Measurements from ENCODE around the gene LIPG.
"Not testable (repeated sequence)": the region's sequence is repeated elsewhere in the genome, so short reads cannot be mapped to it uniquely, and the experiment has no call there.

The LIPG gene

DNA sequence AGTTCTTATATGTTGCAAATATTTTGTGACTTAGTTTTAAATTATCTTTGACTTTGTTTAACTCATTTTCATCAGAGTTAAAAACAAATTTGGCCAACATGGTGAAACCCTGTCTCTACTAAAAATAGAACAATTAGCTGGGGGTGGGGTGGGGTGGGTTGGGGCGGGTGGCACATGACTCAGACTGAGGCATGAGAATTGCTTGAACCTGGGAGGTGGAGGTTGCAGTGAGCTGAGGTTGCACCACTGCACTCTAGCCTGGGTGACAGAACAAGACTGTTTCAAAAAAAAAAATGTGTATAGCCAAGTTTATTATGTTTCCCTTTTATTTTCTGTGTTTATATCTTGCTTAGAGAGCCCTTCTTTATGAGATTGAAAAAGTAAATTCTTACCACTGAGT lies 14.2 kb upstream of the LIPG start:
- no peak for DNase-seq

- no peak for DNase-seq
Observed at GRCh38 chr18:49548229-49548636, 13.6 kb upstream of the LIPG start.

- no peak for DNase-seq
Observed at GRCh38 chr18:49550621-49551339, 11.1 kb upstream of the LIPG start.

DNA sequence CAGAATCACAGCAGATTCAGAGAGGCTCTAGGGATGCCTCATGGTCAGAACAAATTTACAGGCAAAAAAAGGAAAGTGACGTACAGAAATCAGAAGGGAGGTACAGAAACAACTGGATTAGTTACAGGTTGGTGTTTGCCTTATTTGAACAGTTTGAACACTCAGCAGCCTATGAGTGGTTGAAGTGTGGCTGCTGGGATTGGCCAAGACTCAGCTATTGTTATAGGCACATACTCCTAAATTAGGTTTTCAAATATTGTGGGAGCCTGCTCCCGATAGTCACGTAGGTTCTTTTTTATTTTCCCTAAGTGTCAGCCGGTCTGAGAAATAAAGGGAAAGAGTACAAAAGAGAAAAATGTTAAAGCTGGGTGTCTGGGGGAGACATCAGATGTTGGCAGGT lies 8.9 kb upstream of the LIPG start:
- no peak for DNase-seq

DNA sequence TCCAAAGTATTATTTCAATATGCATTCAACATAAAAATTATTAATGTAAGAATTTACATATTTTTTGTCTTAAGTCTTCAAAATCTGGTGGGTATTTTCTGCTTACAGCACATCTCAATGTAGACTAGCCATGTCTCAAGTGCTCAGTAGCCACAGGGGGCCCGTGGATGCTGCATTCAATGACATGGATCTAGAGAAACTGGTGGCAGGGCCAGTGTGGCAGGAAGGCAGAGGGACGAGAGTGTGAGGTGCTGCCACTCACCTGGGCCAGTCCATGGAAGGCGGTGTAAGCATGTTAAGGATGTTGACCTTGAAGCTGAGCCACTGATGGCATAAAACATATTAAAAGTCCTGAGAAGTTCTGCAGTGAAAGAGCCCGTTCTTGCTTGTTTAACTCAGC lies 6.2 kb upstream of the LIPG start:
- no peak for DNase-seq

GRCh38 chr18:49558356-49558755 lies 3.5 kb upstream of the LIPG start:
- DNase-seq = no peak

DNA sequence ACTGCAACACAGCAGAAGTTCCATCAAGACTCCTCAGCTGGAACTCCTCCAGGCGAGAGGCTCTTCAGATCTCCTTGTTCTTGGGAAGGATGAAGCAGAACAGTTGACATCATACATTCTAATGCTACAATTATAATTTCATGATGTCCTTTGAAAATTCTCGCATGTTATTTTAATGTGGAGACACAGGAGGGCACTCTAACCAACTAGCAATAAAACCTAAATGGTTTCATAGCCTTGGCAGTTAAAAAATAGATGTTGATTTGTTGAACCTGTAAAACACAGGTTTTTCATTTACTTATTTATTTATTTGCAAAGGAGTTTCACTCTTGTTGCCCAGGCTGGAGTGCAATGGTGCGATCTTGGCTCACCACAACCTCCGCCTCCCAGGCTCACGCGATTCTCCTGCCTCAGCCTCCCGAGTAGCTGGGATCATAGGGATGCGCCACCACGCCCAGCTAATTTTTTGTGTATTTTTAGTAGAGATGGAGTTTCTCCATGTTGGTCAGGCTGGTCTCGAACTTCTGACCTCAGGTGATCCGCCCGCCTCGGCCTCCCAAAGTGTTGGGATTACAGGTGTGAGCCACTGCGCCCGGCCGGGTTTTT lies 2.4 kb upstream of the LIPG start:
- not testable (repeated sequence) for DNase-seq

GRCh38 chr18:49560277-49560623 lies 1.6 kb upstream of the LIPG start:
- DNase-seq = no peak

DNA sequence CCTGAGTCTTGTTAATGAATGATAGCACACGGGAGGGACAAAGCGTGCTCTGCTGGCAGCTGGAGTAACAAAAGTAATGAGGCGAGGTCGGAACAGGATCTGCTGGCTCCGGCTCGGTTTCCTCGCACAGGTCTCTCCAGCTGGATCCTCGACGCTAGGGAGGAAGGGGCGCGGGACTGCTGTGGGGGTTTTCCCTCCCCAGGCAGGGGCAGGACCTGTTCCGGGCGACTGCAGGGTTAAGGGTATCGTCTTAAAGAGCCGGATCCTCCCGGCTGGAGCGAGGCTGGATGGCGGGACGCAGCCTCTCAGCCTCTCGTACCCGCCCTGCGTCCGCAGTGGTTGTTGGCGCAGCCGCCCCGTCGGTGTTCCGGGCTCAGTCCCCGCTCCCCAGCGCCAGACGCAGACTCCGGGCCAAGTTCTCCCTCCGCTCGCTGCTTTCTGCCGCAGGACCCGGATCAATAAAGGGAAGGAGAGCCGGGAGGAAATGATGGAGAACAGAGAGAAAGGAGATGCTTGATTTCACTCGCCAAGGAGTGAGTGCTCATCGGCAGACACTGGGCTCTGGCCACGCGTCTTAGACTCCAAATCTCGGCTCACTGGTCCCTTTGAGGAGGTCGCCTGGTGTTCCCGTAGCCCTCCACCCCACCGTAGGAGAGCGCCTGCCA lies 1.1 kb upstream of the LIPG start:
- no peak for DNase-seq

- no peak for DNase-seq
Observed at GRCh38 chr18:49562481-49563129, 748 bp downstream of the LIPG start.

- no peak for DNase-seq
Observed at GRCh38 chr18:49563130-49563540, 1.3 kb downstream of the LIPG start.

DNA sequence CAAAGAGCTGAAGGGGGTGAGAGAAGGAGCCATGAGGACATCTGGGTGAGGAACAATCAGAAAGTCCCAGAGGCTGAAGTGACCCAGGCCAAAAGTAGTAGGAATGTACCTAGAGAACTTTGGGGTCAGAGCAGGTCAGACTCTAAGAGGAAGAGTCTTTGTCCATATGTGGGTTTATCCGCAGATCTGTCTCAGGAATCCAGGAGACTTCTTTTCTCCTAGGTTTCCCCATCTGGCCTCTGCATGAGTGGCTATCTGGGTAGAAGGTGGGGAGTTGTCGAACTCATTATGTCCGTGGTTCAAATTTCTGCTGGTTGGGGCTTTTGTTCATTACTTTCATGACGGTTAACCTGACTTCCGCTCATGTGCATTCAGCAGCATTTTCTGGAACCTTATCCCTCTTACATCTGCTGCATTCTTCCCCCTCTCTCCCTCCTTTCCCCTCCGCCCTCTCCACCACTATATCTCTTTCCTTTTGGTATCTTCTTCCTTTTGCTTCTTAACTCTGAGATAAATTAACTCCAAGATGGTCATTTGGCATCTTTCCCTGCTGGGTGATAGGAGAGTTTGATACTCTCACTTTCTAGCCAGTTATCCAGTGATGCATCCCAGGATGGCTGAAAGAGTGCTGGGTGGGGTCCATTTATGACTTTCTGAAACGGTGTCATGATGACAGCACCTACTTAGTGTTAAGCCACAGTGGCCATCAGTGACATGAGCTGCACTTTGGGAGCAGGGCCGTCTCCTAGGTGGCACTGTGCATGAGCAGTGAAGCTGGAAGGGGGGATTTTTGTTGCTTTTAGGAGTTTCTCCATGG lies 2.1 kb downstream of the LIPG start:
- no peak for DNase-seq

- no peak for DNase-seq
Observed at GRCh38 chr18:49564518-49564834, 2.6 kb downstream of the LIPG start.

- DNase-seq = no peak
Observed at GRCh38 chr18:49565101-49565500, 3.2 kb downstream of the LIPG start.

DNA sequence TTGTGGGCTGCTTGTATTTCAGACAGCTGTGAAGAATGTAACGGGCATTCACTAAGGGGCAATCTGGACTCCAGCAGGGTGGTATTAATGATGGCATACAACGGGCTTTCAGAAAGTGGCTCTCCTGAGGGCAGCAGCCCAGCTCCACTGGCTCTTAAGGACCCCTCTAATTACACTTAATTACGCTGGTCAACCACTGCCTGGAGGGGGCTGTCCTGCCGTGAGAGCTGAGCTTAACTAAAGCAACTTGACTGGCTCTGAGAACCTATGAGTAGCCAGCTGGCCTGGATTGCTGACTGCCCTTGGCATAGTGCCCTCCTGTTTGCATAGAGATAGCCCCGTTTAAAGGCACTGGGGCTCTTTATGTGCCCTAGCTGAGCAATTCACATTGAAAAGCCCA lies 3.8 kb downstream of the LIPG start:
- DNase-seq = no peak

- DNase-seq = no peak
Observed at GRCh38 chr18:49566217-49566770, 4.4 kb downstream of the LIPG start.

DNA sequence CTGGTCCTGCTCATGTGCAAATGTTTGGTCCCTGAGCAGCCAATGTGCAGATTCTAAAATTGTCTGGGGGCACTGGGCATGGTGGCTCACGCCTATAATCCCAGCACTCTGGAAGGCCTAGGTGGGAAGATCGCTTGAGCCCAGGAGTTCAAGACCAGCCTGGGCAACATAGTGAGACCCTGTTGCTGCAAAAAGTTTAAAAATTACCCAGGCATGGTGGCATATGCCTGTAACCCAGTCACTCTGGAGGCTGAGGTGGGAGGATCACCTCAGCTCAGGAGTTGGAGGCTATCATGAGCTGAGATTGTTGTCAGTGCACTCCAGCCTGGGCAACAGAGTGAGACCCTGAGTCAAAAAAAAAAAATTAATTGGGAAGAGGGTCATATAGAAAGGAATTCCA lies 5.1 kb downstream of the LIPG start:
- no peak for DNase-seq

DNA sequence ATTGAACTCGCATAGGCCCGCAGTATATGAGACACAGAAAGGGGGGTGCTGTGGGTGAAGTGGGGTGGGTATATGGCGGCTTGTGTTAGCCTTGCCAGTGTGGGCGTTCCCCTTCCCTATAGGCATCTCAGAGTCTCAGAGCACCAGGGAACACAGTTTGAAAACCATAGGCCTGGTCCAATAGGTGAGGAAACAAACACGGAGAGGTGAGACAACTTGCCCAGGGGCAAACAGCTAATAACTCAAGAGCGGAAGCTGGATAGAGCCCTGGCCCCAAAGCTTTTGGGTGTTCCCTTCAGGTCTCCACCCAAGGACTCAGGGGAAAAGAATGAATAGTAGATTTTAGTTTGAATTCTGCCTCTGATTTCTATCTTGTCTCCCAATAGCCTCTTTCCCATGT lies 7.9 kb downstream of the LIPG start:
- no peak for DNase-seq

GRCh38 chr18:49570836-49571235 lies 9.0 kb downstream of the LIPG start:
- no peak for DNase-seq

DNA sequence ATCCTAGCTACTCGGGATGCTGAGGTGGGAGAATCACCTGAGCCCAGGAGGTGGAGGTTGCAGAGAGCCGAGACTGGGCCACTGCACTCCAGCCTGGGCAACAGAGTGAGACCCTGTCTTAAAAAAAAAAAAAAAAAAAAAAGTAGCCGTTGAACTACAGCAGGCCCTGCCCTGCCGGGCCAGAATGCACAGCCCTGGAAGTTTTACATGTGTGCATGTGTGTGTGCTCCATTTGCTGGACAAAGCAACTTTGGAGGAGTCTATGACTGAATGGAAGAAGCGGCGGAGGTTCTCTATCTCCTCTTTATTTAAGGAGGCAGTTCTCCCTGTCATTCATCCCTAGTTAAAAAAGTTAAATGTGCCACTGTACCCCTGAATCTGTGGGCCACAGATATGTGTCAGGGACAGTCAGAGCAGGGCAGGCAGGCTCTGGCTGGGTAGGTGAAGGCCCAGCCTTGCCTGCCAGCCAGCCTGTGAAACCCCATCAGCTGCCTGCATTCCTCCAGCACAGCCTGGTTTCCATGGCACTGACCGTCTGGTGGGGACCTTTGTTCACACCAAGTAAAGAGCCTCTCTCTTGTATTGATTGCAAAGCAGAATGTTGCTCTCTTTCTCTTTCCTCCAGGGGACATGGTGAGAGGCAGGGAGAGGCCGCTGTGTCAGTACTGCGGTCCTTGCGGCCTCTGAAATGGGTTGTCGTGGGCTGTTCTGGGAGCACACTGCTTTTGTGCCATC lies 10.9 kb downstream of the LIPG start:
- DNase-seq = no peak

DNA sequence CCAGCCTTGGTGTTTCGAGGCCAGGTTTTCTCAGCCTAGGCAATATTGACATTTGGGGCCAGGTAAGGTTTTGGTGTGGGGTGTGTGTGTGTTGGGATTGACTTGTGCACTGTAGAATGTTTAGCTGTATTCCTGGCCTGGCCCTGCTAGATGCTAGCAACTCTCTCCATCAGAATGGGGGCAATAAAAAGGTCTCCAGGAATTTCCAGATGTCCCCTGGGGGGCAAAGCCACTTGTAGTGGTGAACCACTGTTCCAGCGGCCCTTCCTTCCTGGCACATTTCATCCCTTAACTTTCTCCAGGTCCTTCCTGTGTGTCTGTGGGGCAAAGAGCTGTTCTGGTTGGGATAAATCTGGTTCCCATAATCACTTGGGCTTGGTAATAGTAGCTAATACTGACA lies 12.0 kb downstream of the LIPG start:
- DNase-seq = no peak

DNA sequence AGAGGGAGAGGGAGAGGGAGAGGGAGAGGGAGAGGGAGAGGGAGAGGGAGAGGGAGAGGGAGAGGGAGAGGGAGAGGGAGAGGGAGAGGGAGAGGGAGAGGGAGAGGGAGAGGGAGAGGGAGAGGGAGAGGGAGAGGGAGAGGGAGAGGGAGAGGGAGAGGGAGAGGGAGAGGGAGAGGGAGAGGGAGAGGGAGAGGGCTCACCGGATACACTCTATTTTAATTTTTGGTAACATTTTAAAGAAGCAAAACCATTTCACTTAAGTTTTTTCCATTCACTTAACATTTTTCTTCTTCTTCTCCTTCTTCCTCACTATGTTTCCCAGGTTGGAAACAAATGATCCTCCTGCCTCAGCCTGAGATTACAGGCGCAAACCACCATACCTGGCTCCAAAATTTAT lies 17.2 kb downstream of the LIPG start:
- not testable (repeated sequence) for DNase-seq

Measured in activated gamma-delta T cell treated with Interleukin-2 at 50 U/mL for 16 hours (primary cell).